Mesendoderm (in vitro differentiated cells): ENCODE data around the gene SLC37A3.

Experiments used
- DNase-seq: peaks from one replicate; pipeline ENCODE4 v3.0.0; 2013
- H2AK5ac ChIP-seq: 2 replicates; pipeline ENCODE4 v1.6.1; 2013; ENCODE audit warnings: low read length, inconsistent platforms
- H2BK120ac ChIP-seq: 2 replicates; pipeline ENCODE4 v1.6.1; 2013; ENCODE audit warnings: low read depth, mild to moderate bottlenecking, low read length, moderate library complexity, mixed read lengths
- H2BK15ac ChIP-seq: replicated peaks from 2 replicates; pipeline ENCODE4 v1.6.1; 2013; ENCODE audit warnings: low read depth, mild to moderate bottlenecking, moderate library complexity
- H2BK5ac ChIP-seq: 2 replicates; pipeline ENCODE4 v1.6.1; 2013; ENCODE audit warnings: low read length, inconsistent platforms
- H3K18ac ChIP-seq: 2 replicates; pipeline ENCODE4 v1.6.1; 2013; ENCODE audit warnings: mild to moderate bottlenecking, low read length, mixed read lengths
- H3K23ac ChIP-seq: one replicate; pipeline ENCODE4 v1.6.1; 2013; ENCODE audit warnings: low read length
- H3K27ac ChIP-seq: 2 replicates; pipeline ENCODE4 v1.5.1; 2013; ENCODE audit warnings: low read depth, mild to moderate bottlenecking, inconsistent platforms, low read length, moderate library complexity
- H3K27me3 ChIP-seq: 2 replicates; pipeline ENCODE4 v1.6.1; 2013; ENCODE audit warnings: low read length, control low read depth, mild to moderate bottlenecking, inconsistent platforms; ENCODE audit not compliant: insufficient read depth, poor library complexity
- H3K36me3 ChIP-seq: 2 replicates; pipeline ENCODE4 v1.6.1; 2013; ENCODE audit warnings: low read length, inconsistent platforms; ENCODE audit not compliant: control insufficient read depth, insufficient read depth
- H3K4ac ChIP-seq: one replicate; pipeline ENCODE4 v1.6.1; 2013; ENCODE audit warnings: low read depth, mild to moderate bottlenecking, low read length, moderate library complexity
- H3K4me1 ChIP-seq: 2 replicates; pipeline ENCODE4 v1.6.1; 2013; ENCODE audit warnings: low read depth, low read length, inconsistent platforms; ENCODE audit not compliant: control insufficient read depth
- H3K4me2 ChIP-seq: 2 replicates; pipeline ENCODE4 v1.6.1; 2013; ENCODE audit warnings: low read length
- H3K4me3 ChIP-seq: 2 replicates; pipeline ENCODE4 v1.5.1; 2013; ENCODE audit warnings: mild to moderate bottlenecking, low read length
- H3K56ac ChIP-seq: one replicate; pipeline ENCODE4 v1.6.1; 2013; ENCODE audit warnings: low read length
- H3K79me1 ChIP-seq: 2 replicates; pipeline ENCODE4 v1.6.1; 2013; ENCODE audit warnings: low read length, inconsistent platforms
- H3K79me2 ChIP-seq: 2 replicates; pipeline ENCODE4 v1.6.1; 2013; ENCODE audit warnings: mild to moderate bottlenecking, low read length; ENCODE audit not compliant: control insufficient read depth, insufficient read depth
- H3K9ac ChIP-seq: 2 replicates; pipeline ENCODE4 v1.6.1; 2013; ENCODE audit warnings: low read length, inconsistent platforms
- H4K5ac ChIP-seq: one replicate; pipeline ENCODE4 v1.6.1; 2013; ENCODE audit warnings: low read length
- H4K8ac ChIP-seq: one replicate; pipeline ENCODE4 v1.6.1; 2013; ENCODE audit warnings: low read depth, mild to moderate bottlenecking, control low read depth, low read length, moderate library complexity
- WGBS: extraction: QIAGEN DNeasy Blood & Tissue Kit; methylation state at CpG from one replicate; pipeline ENCODE4 v1.1.7; 2013; ENCODE audit warnings: low lambda C conversion rate, missing lambda C conversion rate; ENCODE audit not compliant: insufficient coverage; ENCODE audit errors: extremely low coverage; 5-methylcytosine and 5-hydroxymethylcytosine counted together

The SLC37A3 gene

GRCh38 chr7:140398821-140399220 is 491 bp upstream of the SLC37A3 start:
- Histone ChIP-seq H2AK5ac (no peak overlapping the region), H4K5ac (no peak overlapping the region), H3K23ac (no peak overlapping the region), H3K4me3 (no peak overlapping the region), H3K56ac (no peak overlapping the region), H3K79me2 (peaks cover 21% of the 10 kb centered on the region), H2BK15ac (no peak overlapping the region), H3K4me2 (no peak overlapping the region), H3K36me3 (no peaks in the 10 kb centered on the region), H2BK5ac (no peak overlapping the region), H3K4me1 (no peaks in the 10 kb centered on the region), H2BK120ac (no peak overlapping the region), H3K4ac (no peak overlapping the region), H3K79me1 (peaks cover 6% of the 10 kb centered on the region), H3K9ac (no peak overlapping the region), H3K18ac (no peak overlapping the region), H3K27ac (no peak overlapping the region), H3K27me3 (no peaks in the 10 kb centered on the region), H4K8ac (no peak overlapping the region)
- WGBS = no CpG with 5 or more reads among the region's 10 CpGs
- no peak for DNase-seq

- Histone ChIP-seq H3K4me3 (no peak overlapping the region), H3K79me2 (peaks cover 57% of the 10 kb centered on the region), H3K23ac (no peak overlapping the region), H3K4ac (no peak overlapping the region), H3K27me3 (no peaks in the 10 kb centered on the region), H3K4me2 (no peak overlapping the region), H3K56ac (no peak overlapping the region), H3K4me1 (peaks cover 10% of the 10 kb centered on the region), H4K5ac (no peak overlapping the region), H2AK5ac (no peak overlapping the region), H4K8ac (no peak overlapping the region), H3K79me1 (peaks cover 28% of the 10 kb centered on the region), H2BK5ac (no peak overlapping the region), H2BK15ac (no peak overlapping the region), H3K18ac (no peak overlapping the region), H3K9ac (no peak overlapping the region), H3K36me3 (no peaks in the 10 kb centered on the region), H2BK120ac (no peak overlapping the region), H3K27ac (no peak overlapping the region)
- DNase-seq = no peak
- no CpG with 5 or more reads among the region's 12 CpGs for WGBS
These were observed 4.5 kb downstream of the SLC37A3 start for GRCh38 chr7:140393756-140394306.

DNA sequence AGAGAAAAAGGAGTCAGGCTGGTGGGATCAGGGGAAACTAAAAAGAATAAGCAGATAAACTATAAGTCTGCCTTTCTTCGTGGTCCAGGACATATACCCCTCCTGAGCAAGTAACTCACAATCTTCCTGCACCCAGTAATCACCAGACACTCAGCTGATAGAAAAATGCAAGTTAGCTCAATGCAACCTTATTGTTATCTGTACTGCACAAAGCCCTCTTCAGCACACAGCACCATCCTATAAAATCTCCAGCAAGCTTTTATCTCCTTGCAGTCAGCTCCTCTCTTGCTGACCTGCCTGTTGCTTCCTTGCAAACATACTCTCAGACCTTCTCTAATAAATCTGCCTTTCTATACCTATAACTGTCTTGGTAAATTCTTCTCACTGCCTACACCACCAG is 6.7 kb downstream of the SLC37A3 start:
- Histone ChIP-seq H3K79me1 (peaks cover 26% of the 10 kb centered on the region), H3K27me3 (no peaks in the 10 kb centered on the region), H3K23ac (no peak overlapping the region), H2BK120ac (no peak overlapping the region), H3K4me2 (no peak overlapping the region), H3K36me3 (no peaks in the 10 kb centered on the region), H3K27ac (no peak overlapping the region), H3K4me3 (no peak overlapping the region), H3K56ac (no peak overlapping the region), H2BK15ac (no peak overlapping the region), H2BK5ac (no peak overlapping the region), H3K9ac (no peak overlapping the region), H4K8ac (peak overlapping the region; percentile 81), H4K5ac (no peak overlapping the region), H2AK5ac (no peak overlapping the region), H3K18ac (no peak overlapping the region), H3K4ac (no peak overlapping the region), H3K79me2 (peaks cover 50% of the 10 kb centered on the region), H3K4me1 (peaks cover 10% of the 10 kb centered on the region)
- no peak for DNase-seq
- no CpG with 5 or more reads among the region's 1 CpG for WGBS

DNA sequence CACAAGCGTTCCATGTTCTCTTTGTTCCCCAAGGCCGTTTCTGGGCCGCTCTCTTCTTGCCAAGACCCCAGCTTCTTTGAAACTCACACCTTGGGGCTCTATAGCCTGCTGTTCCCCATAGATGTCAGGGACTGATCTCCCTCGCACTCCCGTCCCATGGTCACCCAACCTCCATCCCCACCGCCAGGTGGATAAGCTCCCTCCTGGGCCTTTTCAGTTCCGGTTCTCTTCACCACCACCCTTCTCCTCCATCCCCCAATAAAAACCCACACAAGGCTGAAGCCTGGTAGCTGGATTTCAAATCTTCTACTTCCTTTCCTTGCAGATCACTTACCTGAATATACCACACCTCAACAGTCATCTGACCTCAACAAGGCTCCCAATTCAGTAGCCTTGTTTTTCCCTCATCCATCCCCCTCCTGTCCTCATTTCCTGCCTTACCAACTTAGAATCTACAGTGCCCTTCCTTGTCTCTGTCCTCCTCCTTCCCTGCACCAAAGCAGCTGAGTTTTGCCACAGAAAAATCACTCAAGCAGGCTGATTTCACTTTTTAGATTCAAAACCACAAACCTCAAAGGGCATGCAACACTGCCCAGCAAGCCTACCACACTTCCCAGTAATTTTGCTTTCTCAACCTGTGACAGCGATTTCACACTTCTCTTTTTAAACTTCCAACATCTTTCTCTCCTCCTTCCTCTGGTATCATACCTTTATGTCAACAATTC is 7.7 kb downstream of the SLC37A3 start:
- WGBS = no CpG with 5 or more reads among the region's 8 CpGs
- Histone ChIP-seq H3K56ac (no peak overlapping the region), H2BK15ac (no peak overlapping the region), H3K4me2 (no peak overlapping the region), H3K79me1 (peaks cover 25% of the 10 kb centered on the region), H3K27ac (no peak overlapping the region), H3K79me2 (peaks cover 42% of the 10 kb centered on the region), H3K4me1 (peaks cover 10% of the 10 kb centered on the region), H3K18ac (peak overlapping the region; percentile 19), H4K8ac (no peak overlapping the region), H3K36me3 (no peaks in the 10 kb centered on the region), H3K9ac (no peak overlapping the region), H4K5ac (no peak overlapping the region), H3K4me3 (no peak overlapping the region), H3K4ac (no peak overlapping the region), H2BK120ac (no peak overlapping the region), H2BK5ac (no peak overlapping the region), H2AK5ac (no peak overlapping the region), H3K27me3 (no peaks in the 10 kb centered on the region), H3K23ac (no peak overlapping the region)
- no peak for DNase-seq

GRCh38 chr7:140390034-140390433 is 8.3 kb downstream of the SLC37A3 start:
- Histone ChIP-seq H3K4ac (no peak overlapping the region), H2BK5ac (no peak overlapping the region), H3K79me1 (peaks cover 25% of the 10 kb centered on the region), H3K27ac (no peak overlapping the region), H3K4me1 (peaks cover 10% of the 10 kb centered on the region), H3K23ac (no peak overlapping the region), H3K56ac (no peak overlapping the region), H2AK5ac (no peak overlapping the region), H3K36me3 (no peaks in the 10 kb centered on the region), H3K9ac (no peak overlapping the region), H2BK120ac (no peak overlapping the region), H3K4me3 (no peak overlapping the region), H4K8ac (no peak overlapping the region), H4K5ac (no peak overlapping the region), H3K4me2 (no peak overlapping the region), H3K18ac (no peak overlapping the region), H2BK15ac (no peak overlapping the region), H3K27me3 (no peaks in the 10 kb centered on the region), H3K79me2 (peaks cover 42% of the 10 kb centered on the region)
- DNase-seq = no peak
- no CpG with 5 or more reads among the region's 4 CpGs for WGBS

- Histone ChIP-seq H3K27ac (no peak overlapping the region), H3K4ac (no peak overlapping the region), H2BK120ac (no peak overlapping the region), H3K23ac (no peak overlapping the region), H2AK5ac (no peak overlapping the region), H3K4me1 (peaks cover 10% of the 10 kb centered on the region), H3K79me1 (peaks cover 25% of the 10 kb centered on the region), H3K36me3 (no peaks in the 10 kb centered on the region), H2BK5ac (no peak overlapping the region), H4K5ac (no peak overlapping the region), H3K4me3 (no peak overlapping the region), H4K8ac (no peak overlapping the region), H3K18ac (no peak overlapping the region), H3K9ac (no peak overlapping the region), H2BK15ac (no peak overlapping the region), H3K27me3 (no peaks in the 10 kb centered on the region), H3K56ac (no peak overlapping the region), H3K4me2 (no peak overlapping the region), H3K79me2 (peaks cover 42% of the 10 kb centered on the region)
- DNase-seq = no peak
- no CpG with 5 or more reads among the region's 10 CpGs for WGBS
These were observed 8.9 kb downstream of the SLC37A3 start for GRCh38 chr7:140389445-140389844.
